HepG2 (cell line): ENCODE data around the gene SASS6. TPM values are rescaled to one million over a fixed set of nuclear protein-coding genes. Genes with fewer than 3 reads are reported as not detected.

Experiments
- ATAC-seq: fragments of 200-7000 bp; cut with Tn5 transposase; 3 replicates; pipeline ENCODE4 v1.9.1; 2020; ENCODE audit warnings: mild to moderate bottlenecking, moderate library complexity
- BruUV-seq: library from RNA; stranded (reverse); fragments of 400-500 nt; replicated peaks from 2 replicates; lab custom pipeline; 2021; lab: Mats Ljungman, UMichigan
- CTCF ChIA-PET: fragments of 300-600 bp; formaldehyde crosslinking; extraction: SDS; loops from one replicate; lab custom pipeline; 2021; ENCODE audit warnings: low total read pairs, inconsistent platforms, low intra/inter-chr PET ratio; lab: Yijun Ruan, JAX
- POLR2A ChIA-PET: fragments of 350-600 bp; sonication (Branson Sonifier 250); formaldehyde crosslinking; loops from one replicate; lab custom pipeline; 2020; ENCODE audit warnings: antibody characterized with exemption, inconsistent platforms; lab: Yijun Ruan, JAX
- DNase-seq: peaks from one replicate; pipeline ENCODE4 v3.0.0-alpha.2; 2015; ENCODE audit warnings: low spot score
- FAIRE-seq: peaks from 3 replicates; lab custom pipeline; 2011; peaks lifted over from hg19 to GRCh38; lab: Jason Lieb, UNC
- H2AFZ ChIP-seq: one replicate; pipeline ENCODE4 v1.6.1; 2011; ENCODE audit warnings: low read length, inconsistent platforms
- H3K27ac ChIP-seq: fragments of 300-600 bp; 3 replicates; pipeline ENCODE4 v1.8.0; 2011; ENCODE audit warnings: mixed run types, mild to moderate bottlenecking, mixed read lengths, low read length, inconsistent platforms; ENCODE audit not compliant: insufficient read depth; ENCODE audit errors: extremely low read length
- H3K27me3 ChIP-seq, 2 experiments: fragments of 200-600 bp in 1 of 2; 2 replicates in 1 of 2; 3 replicates in 1 of 2; pipeline versions ENCODE4 v1.6.0 to v1.8.0; 2011; ENCODE audit warnings: low read length in 2 of 2, mild to moderate bottlenecking in 2 of 2, moderate library complexity in 2 of 2, inconsistent platforms in 1 of 2; ENCODE audit not compliant: insufficient read depth in 2 of 2, control insufficient read depth in 1 of 2
- H3K36me3 ChIP-seq, 2 experiments: fragments of 200-600 bp in 1 of 2; replicated peaks in 1 of 2; 2 replicates in 1 of 2; 3 replicates in 1 of 2; pipeline versions ENCODE4 v1.5.1 to v1.8.0; 2011; ENCODE audit warnings: low read length in 2 of 2, inconsistent platforms in 1 of 2; ENCODE audit not compliant: insufficient read depth in 2 of 2, control insufficient read depth in 1 of 2
- H3K4me1 ChIP-seq: 2 replicates; pipeline ENCODE4 v1.5.1; 2012; ENCODE audit warnings: low read length, inconsistent platforms; ENCODE audit not compliant: insufficient read depth
- H3K4me2 ChIP-seq: 2 replicates; pipeline ENCODE4 v1.6.0; 2011; ENCODE audit warnings: low read depth, low read length, inconsistent platforms
- H3K4me3 ChIP-seq, 3 experiments: fragments of 200-600 bp in 1 of 3; sonication (generic), shearing (Covaris generic) in 1 of 3; replicated peaks in 1 of 3; 2 replicates each; pipeline ENCODE4 v1.5.1; 2011 to 2016; ENCODE audit warnings: low read length in 3 of 3, inconsistent platforms in 2 of 3, low read depth in 2 of 3, mild to moderate bottlenecking in 2 of 3, control low read depth in 1 of 3, mixed read lengths in 1 of 3; ENCODE audit not compliant: insufficient read depth in 1 of 3
- H3K79me2 ChIP-seq: one replicate; pipeline ENCODE4 v1.6.1; 2011; ENCODE audit warnings: low read length, inconsistent platforms; ENCODE audit not compliant: insufficient read depth
- H3K9ac ChIP-seq: 2 replicates; pipeline ENCODE4 v1.6.0; 2011; ENCODE audit warnings: mild to moderate bottlenecking, low read depth, low read length, inconsistent platforms; ENCODE audit not compliant: insufficient read depth
- H3K9me3 ChIP-seq: 2 replicates; pipeline ENCODE4 v1.5.1; 2012; ENCODE audit warnings: mild to moderate bottlenecking, low read length
- H4K20me1 ChIP-seq: 2 replicates; pipeline ENCODE4 v1.6.0; 2011; ENCODE audit warnings: inconsistent platforms, mild to moderate bottlenecking, low read length, moderate library complexity; ENCODE audit not compliant: insufficient read depth
- ATF7-NPFF ChIP-seq: sonication (generic); formaldehyde crosslinking; IDR thresholded peaks from 2 replicates; pipeline ENCODE4 v1.8.1; 2023; ENCODE audit warnings: mild to moderate bottlenecking, low read depth, missing genetic modification reagents, moderate library complexity
- DNMT1 ChIP-seq: sonication (generic); formaldehyde crosslinking; IDR thresholded peaks from 2 replicates; pipeline ENCODE4 v1.5.1; 2020; ENCODE audit warnings: mild to moderate bottlenecking, missing genetic modification reagents
- HCFC1 ChIP-seq: fragments of 150-350 bp; IDR thresholded peaks from 2 replicates; pipeline ENCODE4 v1.6.1; 2014; ENCODE audit warnings: low read depth, low read length
- IRF2 ChIP-seq: IDR thresholded peaks from 2 replicates; pipeline ENCODE4 v1.6.1; 2018; ENCODE audit warnings: missing genetic modification reagents, missing compliant biosample characterization
- KAT7 ChIP-seq: IDR thresholded peaks from 2 replicates; pipeline ENCODE4 v1.6.1; 2018; ENCODE audit warnings: borderline replicate concordance, missing compliant biosample characterization
- NFYB ChIP-seq: sonication (generic); formaldehyde crosslinking; IDR thresholded peaks from 2 replicates; pipeline ENCODE4 v1.4.0; 2020; ENCODE audit warnings: missing genetic modification reagents
- SMAD9 ChIP-seq: sonication (generic); formaldehyde crosslinking; IDR thresholded peaks from 2 replicates; pipeline ENCODE4 v1.5.1; 2020; ENCODE audit warnings: mild to moderate bottlenecking, missing genetic modification reagents
- ZNF20 ChIP-seq: sonication (generic); formaldehyde crosslinking; IDR thresholded peaks from 2 replicates; pipeline ENCODE4 v1.4.0; 2020; ENCODE audit warnings: mild to moderate bottlenecking, moderate library complexity, missing genetic modification reagents
- ZNF703 ChIP-seq: sonication (generic); formaldehyde crosslinking; IDR thresholded peaks from 2 replicates; pipeline ENCODE4 v1.5.1; 2020; ENCODE audit warnings: missing genetic modification reagents, mild to moderate bottlenecking, moderate library complexity, borderline replicate concordance
- ZNF777 ChIP-seq: sonication (generic); formaldehyde crosslinking; IDR thresholded peaks from 2 replicates; pipeline ENCODE4 v1.4.0; 2020; ENCODE audit warnings: missing genetic modification reagents
- ZNF83 ChIP-seq: sonication (generic); formaldehyde crosslinking; IDR thresholded peaks from 2 replicates; pipeline ENCODE4 v1.4.0; 2020; ENCODE audit warnings: missing genetic modification reagents, mild to moderate bottlenecking, borderline replicate concordance
- WGBS: methylation state at CpG from one replicate; pipeline ENCODE4 v1.1.6; 2017; ENCODE audit warnings: low lambda C conversion rate; 5-methylcytosine and 5-hydroxymethylcytosine counted together
- in situ Hi-C: cut with HindIII; loops from 2 replicates; pipeline ENCODE4 v1.10.0; 2017; ENCODE audit warnings: low pct_unique_long_range_greater_than_20kb; ENCODE audit not compliant: extremely low pct_ligation_motif_present
- intact Hi-C: fragments of 100-400 bp; cut with micrococcal nuclease; formaldehyde crosslinking; loops from one replicate; pipeline ENCODE4 v1.10.0; 2022; ENCODE audit not compliant: unreplicated experiment
- polyA plus RNA-seq, 8 experiments: library from polyadenylated mRNA; depleted of rRNA in 3 of 8; stranded (reverse) in 7 of 8; unstranded in 1 of 8; fragments of >200 nt; fragmentation: Illumina TruSeq in 4 of 8; extraction: Trizol in 4 of 8; gene quantifications; 2 replicates each; pipeline versions ENCODE4 v1.2.1 to v1.2.3, GENCODE V29; 2011 to 2016; ENCODE audit warnings: low read depth in 4 of 8, missing spikeins in 1 of 8, mixed read lengths in 1 of 8; ENCODE audit not compliant: insufficient read depth in 1 of 8
- total RNA-seq, 5 experiments: library from RNA; depleted of rRNA; stranded (reverse); fragments of >200 nt; fragmentation: Illumina TruSeq; extraction: Trizol; gene quantifications; 2 replicates each; pipeline ENCODE4 v1.2.3, GENCODE V29; 2016; ENCODE audit warnings: low read depth in 1 of 5
- TF ChIP-seq, protein P1 (sequence below): sonication (generic); formaldehyde crosslinking; IDR thresholded peaks from 2 replicates; pipeline ENCODE4 v1.4.0; 2020; ENCODE audit warnings: mild to moderate bottlenecking, missing genetic modification reagents
- TF ChIP-seq, protein P2 (sequence below): sonication (generic); formaldehyde crosslinking; IDR thresholded peaks from 2 replicates; pipeline ENCODE4 v1.4.0; 2020; ENCODE audit warnings: missing genetic modification reagents, borderline replicate concordance
- TF ChIP-seq, protein P3 (sequence below): sonication (generic); formaldehyde crosslinking; IDR thresholded peaks from 2 replicates; pipeline ENCODE4 v1.4.0; 2020; ENCODE audit warnings: mild to moderate bottlenecking, missing genetic modification reagents
- TF ChIP-seq, protein P4 (sequence below): IDR thresholded peaks from 2 replicates; pipeline ENCODE4 v1.6.1; 2016; ENCODE audit warnings: missing compliant biosample characterization, missing genetic modification reagents, borderline replicate concordance
- TF ChIP-seq, protein P5 (sequence below): sonication (generic); formaldehyde crosslinking; IDR thresholded peaks from 2 replicates; pipeline ENCODE4 v1.4.0; 2020; ENCODE audit warnings: missing genetic modification reagents, low read depth, mild to moderate bottlenecking, borderline replicate concordance

SASS6 gene
- total and polyA plus RNA-seq, 2 of the 13 experiments (the other 11 are each of a cell fraction or from before 2014, with no cell fraction given): 2.3 to 10.7 TPM

DNA sequence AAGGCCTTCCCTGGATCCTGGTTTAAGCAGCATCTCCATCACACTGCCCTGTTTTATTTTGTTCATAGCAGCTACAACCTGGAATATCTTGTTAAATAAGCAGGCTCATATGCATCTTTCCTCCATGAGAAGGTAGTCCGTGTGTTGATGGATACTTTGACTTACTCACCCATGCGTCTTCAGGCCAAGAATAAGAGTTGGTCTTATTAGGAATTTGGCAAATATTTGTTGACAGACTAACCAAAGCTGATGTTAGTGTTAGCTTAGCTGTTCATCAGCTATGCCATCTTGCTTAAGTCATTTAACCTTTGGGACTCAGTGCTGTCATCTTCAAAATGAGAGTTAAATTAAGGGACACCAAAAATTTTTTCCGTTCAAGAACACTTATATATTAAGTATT lies 59.2 kb downstream of the SASS6 start:
- no TSS peak for BruUV-seq
- Histone ChIP-seq H2AFZ (no peak overlapping the region), H3K4me2 (no peak overlapping the region), H3K27me3 (no peaks in the 10 kb centered on the region), H3K9me3 (no peaks in the 10 kb centered on the region), H3K4me1 (no peaks in the 10 kb centered on the region), H3K79me2 (peaks cover 2% of the 10 kb centered on the region), H3K27ac (no peak overlapping the region), H3K36me3 (peaks cover 13 to 71% of the 10 kb centered on the region in 2 experiments), H3K9ac (no peak overlapping the region), H3K4me3 (no peak overlapping the region), H4K20me1 (no peaks in the 10 kb centered on the region)
- WGBS: 95% methylated on average over 3 of the region's 3 CpGs
- FAIRE-seq: no peak
- in situ Hi-C loops: no loop called here
- no peak for DNase-seq
- ChIA-PET CTCF (no interaction called here), POLR2A (no interaction called here)
- intact Hi-C loops: no loop called here
- no peak for ATAC-seq
- TF ChIP-seq, protein P1, sequence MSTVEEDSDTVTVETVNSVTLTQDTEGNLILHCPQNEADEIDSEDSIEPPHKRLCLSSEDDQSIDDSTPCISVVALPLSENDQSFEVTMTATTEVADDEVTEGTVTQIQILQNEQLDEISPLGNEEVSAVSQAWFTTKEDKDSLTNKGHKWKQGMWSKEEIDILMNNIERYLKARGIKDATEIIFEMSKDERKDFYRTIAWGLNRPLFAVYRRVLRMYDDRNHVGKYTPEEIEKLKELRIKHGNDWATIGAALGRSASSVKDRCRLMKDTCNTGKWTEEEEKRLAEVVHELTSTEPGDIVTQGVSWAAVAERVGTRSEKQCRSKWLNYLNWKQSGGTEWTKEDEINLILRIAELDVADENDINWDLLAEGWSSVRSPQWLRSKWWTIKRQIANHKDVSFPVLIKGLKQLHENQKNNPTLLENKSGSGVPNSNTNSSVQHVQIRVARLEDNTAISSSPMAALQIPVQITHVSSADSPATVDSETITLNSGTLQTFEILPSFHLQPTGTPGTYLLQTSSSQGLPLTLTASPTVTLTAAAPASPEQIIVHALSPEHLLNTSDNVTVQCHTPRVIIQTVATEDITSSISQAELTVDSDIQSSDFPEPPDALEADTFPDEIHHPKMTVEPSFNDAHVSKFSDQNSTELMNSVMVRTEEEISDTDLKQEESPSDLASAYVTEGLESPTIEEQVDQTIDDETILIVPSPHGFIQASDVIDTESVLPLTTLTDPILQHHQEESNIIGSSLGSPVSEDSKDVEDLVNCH (CRISPR knock-in tag): no peak
- TF ChIP-seq, protein P2, sequence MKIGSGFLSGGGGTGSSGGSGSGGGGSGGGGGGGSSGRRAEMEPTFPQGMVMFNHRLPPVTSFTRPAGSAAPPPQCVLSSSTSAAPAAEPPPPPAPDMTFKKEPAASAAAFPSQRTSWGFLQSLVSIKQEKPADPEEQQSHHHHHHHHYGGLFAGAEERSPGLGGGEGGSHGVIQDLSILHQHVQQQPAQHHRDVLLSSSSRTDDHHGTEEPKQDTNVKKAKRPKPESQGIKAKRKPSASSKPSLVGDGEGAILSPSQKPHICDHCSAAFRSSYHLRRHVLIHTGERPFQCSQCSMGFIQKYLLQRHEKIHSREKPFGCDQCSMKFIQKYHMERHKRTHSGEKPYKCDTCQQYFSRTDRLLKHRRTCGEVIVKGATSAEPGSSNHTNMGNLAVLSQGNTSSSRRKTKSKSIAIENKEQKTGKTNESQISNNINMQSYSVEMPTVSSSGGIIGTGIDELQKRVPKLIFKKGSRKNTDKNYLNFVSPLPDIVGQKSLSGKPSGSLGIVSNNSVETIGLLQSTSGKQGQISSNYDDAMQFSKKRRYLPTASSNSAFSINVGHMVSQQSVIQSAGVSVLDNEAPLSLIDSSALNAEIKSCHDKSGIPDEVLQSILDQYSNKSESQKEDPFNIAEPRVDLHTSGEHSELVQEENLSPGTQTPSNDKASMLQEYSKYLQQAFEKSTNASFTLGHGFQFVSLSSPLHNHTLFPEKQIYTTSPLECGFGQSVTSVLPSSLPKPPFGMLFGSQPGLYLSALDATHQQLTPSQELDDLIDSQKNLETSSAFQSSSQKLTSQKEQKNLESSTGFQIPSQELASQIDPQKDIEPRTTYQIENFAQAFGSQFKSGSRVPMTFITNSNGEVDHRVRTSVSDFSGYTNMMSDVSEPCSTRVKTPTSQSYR (CRISPR knock-in tag): no peak
- no peak for TF ChIP-seq DNMT1 (CRISPR knock-in tag)
- no peak for TF ChIP-seq ZNF777
- no peak for TF ChIP-seq SMAD9 (CRISPR knock-in tag)
- no peak for TF ChIP-seq HCFC1
- TF ChIP-seq, protein P3, sequence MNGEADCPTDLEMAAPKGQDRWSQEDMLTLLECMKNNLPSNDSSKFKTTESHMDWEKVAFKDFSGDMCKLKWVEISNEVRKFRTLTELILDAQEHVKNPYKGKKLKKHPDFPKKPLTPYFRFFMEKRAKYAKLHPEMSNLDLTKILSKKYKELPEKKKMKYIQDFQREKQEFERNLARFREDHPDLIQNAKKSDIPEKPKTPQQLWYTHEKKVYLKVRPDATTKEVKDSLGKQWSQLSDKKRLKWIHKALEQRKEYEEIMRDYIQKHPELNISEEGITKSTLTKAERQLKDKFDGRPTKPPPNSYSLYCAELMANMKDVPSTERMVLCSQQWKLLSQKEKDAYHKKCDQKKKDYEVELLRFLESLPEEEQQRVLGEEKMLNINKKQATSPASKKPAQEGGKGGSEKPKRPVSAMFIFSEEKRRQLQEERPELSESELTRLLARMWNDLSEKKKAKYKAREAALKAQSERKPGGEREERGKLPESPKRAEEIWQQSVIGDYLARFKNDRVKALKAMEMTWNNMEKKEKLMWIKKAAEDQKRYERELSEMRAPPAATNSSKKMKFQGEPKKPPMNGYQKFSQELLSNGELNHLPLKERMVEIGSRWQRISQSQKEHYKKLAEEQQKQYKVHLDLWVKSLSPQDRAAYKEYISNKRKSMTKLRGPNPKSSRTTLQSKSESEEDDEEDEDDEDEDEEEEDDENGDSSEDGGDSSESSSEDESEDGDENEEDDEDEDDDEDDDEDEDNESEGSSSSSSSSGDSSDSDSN (CRISPR knock-in tag): no peak
- no peak for TF ChIP-seq ZNF83 (CRISPR knock-in tag)
- TF ChIP-seq, protein P4, sequence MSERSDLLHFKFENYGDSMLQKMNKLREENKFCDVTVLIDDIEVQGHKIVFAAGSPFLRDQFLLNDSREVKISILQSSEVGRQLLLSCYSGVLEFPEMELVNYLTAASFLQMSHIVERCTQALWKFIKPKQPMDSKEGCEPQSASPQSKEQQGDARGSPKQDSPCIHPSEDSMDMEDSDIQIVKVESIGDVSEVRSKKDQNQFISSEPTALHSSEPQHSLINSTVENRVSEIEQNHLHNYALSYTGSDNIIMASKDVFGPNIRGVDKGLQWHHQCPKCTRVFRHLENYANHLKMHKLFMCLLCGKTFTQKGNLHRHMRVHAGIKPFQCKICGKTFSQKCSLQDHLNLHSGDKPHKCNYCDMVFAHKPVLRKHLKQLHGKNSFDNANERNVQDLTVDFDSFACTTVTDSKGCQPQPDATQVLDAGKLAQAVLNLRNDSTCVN (CRISPR knock-in tag): no peak
- no peak for TF ChIP-seq KAT7 (CRISPR knock-in tag)
- TF ChIP-seq, protein P5, sequence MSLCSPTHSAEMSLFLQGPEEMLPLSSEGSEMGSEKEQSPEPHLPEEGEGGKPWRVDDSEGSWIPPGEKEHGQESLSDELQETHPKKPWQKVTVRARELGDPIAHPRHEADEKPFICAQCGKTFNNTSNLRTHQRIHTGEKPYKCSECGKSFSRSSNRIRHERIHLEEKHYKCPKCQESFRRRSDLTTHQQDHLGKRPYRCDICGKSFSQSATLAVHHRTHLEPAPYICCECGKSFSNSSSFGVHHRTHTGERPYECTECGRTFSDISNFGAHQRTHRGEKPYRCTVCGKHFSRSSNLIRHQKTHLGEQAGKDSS (CRISPR knock-in tag): no peak
- TF ChIP-seq NFYB (CRISPR knock-in tag): no peak
- no peak for TF ChIP-seq IRF2 (CRISPR knock-in tag)
- no peak for TF ChIP-seq ATF7-NPFF (CRISPR knock-in tag)
- TF ChIP-seq ZNF20: no peak
- TF ChIP-seq ZNF703 (CRISPR knock-in tag): no peak
